GM13976 (cell line): ENCODE results near the gene NUCKS1.

Source experiments
- DNase-seq: peaks from one replicate; pipeline ENCODE4 v3.0.0; 2012; ENCODE audit warnings: low spot score
- in situ Hi-C: fragments of 300-500 bp; cut with MboI; formaldehyde crosslinking; loops from one replicate; pipeline ENCODE4 v1.12.0; 2022; ENCODE audit warnings: low sequenced_read_pairs, mixed read lengths, inconsistent platforms; ENCODE audit not compliant: unreplicated experiment
- TF ChIP-seq, protein P1 (sequence below): IDR thresholded peaks from 2 replicates; pipeline ENCODE4 v1.5.1; 2012; ENCODE audit warnings: borderline replicate concordance, mild to moderate bottlenecking; ENCODE audit not compliant: insufficient read depth; ENCODE audit errors: extremely low read depth, missing control alignments, control extremely low read depth

Gene NUCKS1

DNA sequence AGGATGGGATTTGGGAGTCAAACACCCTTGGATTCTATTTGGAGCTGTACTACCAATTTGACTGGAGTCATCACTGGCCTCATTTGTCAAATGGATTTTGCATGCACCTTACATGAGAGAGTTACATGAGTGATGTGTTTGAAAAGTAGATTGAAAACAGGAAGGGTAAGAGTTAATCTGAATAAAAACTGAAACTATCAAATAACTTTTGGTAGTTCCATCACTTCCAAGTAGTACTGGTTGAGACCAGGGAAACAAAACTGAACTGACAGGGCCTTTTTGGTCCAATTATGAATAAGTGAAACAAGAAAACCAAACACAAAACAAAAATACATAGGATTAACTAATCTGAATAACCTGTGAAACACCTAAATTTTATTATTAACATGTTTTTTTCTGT is 30.2 kb downstream of the NUCKS1 start:
- in situ Hi-C loops = no loop called here
- TF ChIP-seq, protein P1, sequence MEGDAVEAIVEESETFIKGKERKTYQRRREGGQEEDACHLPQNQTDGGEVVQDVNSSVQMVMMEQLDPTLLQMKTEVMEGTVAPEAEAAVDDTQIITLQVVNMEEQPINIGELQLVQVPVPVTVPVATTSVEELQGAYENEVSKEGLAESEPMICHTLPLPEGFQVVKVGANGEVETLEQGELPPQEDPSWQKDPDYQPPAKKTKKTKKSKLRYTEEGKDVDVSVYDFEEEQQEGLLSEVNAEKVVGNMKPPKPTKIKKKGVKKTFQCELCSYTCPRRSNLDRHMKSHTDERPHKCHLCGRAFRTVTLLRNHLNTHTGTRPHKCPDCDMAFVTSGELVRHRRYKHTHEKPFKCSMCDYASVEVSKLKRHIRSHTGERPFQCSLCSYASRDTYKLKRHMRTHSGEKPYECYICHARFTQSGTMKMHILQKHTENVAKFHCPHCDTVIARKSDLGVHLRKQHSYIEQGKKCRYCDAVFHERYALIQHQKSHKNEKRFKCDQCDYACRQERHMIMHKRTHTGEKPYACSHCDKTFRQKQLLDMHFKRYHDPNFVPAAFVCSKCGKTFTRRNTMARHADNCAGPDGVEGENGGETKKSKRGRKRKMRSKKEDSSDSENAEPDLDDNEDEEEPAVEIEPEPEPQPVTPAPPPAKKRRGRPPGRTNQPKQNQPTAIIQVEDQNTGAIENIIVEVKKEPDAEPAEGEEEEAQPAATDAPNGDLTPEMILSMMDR = no peak
- no peak for DNase-seq

DNA sequence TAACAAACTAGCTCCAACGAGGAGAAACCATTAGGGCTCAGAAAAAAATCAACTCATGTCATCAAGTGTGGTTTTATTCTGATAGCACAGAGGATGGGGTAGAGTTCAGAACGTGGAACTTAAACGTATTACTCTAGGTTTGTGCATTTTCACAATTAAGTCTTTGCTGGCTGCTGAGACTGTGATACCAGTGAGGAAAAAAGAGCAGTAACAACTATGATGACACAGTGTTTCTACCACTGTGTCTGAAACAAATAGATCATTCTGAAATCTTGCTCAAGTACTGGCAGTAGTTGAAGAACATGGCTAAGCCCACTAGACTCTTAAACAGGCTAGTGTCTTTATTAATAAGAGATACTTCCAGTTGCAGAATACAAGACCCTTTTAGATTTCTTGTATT is 31.0 kb downstream of the NUCKS1 start:
- TF ChIP-seq, protein P1 = no peak
- no peak for DNase-seq
- in situ Hi-C loops = no loop called here

DNA sequence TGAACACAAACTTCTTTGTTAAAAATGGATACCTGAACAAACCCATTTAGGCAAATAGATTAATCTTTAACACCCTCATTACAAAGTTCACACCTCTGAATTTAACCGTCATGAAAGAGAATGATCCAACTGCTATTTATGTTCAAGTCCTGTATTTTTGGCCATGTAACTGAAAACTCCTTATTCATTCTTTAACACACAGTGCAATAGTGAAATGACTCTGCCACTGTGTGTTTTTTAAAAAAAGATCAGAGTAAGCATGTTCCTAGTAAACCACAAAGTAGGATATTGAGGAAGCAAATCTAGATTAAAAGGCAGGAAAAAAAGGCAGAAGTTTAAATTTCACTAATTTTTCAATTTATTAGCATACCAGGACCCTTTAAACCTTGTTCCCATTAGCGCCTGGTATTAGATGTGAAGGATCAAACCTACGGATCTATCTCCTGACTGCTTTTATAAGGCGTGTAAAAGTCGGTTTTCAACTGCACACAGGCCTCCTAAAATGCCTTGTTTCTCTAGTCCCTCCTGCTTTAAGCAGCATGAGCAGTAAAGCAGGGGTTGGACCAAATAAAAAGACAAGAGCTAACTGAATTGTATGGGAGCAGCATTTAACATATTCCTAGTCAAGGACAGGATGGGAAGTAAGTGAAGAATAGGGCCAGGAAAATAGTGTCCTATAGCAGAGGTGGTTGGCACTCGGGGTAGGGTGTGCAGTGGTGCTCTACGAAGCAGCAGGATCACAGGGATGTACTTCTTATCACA is 33.4 kb downstream of the NUCKS1 start:
- TF ChIP-seq, protein P1 = no peak
- DNase-seq = no peak
- in situ Hi-C loops = no loop called here

DNA sequence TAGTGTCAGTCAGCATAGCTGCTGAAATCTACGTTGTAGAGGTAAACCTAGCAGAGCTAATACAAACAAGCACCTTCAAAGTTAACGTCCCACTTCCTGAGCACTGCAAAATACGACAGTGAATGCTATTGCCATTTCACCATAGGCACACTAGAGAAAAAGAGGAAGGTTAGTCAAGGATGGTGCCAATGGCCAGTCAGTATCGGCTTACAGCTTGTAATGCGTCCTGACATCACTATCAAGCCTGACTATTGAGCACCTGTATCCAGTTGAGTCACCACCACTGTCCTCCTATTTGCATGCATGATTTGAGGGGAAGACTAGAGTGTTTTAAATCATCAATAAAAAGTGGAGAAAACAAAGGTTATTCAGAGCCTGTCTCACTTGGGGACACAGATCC is 34.4 kb downstream of the NUCKS1 start:
- in situ Hi-C loops = no loop called here
- TF ChIP-seq, protein P1 = no peak
- no peak for DNase-seq

DNA sequence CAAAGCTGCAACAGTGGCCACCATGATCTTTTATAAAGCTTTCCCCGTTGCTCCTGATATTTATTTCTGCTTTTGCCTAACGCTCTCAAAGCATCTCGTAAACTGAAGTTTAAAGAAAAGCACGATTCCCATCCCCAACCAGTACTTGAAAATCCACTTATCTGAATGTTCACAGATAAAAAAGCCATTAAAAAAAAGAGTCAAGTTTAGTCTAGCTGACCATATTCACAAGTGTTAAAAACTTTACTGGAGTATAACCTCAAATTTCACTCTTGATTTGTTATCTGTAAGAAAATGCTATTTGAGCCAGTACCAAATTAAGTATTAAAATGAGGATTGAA is 35.1 kb downstream of the NUCKS1 start:
- in situ Hi-C loops = no loop called here
- TF ChIP-seq, protein P1 = no peak
- no peak for DNase-seq

DNA sequence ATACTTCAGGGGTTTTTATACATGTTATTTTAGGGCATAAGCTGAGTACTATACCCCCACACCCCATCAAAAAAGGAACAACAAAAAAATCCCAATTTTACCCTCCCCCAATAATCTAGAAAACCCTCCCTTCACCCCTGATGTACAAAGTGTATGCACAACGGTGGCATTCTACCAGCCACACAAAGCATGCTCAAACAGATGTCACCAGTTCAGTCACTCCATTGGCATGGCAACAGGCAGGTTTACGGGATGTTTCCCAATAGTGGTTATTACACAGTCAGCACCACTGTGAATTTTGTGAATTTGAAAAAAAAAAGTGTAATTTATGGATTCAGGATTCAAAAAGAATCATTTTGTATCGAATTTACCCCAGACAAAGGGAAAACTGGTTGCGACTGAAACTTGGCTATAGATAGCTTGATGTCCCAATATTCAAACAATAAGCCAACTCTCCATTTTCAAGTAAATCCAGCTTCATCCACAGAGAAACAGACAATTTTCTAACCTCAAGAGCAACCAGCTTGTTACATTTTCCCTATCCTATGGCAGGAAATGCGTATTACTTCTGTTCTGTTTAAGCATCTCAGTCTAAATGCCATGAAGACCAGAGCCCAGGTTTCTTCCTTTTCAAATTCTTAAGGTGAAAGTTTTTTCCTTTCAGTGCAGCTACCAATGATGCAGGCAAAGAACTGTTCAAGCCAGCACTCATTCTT is 35.6 kb downstream of the NUCKS1 start:
- TF ChIP-seq, protein P1 = no peak
- in situ Hi-C loops = no loop called here
- DNase-seq = no peak
